GM12891 (cell line): Measurements from ENCODE around the gene GFOD1.

Source experiments
- POLR2A ChIP-seq: IDR thresholded peaks from 2 replicates; pipeline ENCODE4 v1.6.1; 2011; ENCODE audit warnings: low read depth, low read length, control low read depth
- POLR2AphosphoS5 ChIP-seq: IDR thresholded peaks from 2 replicates; pipeline ENCODE4 v1.6.1; 2011; ENCODE audit warnings: low read depth, low read length, control low read depth
- POU2F2 ChIP-seq: IDR thresholded peaks from 2 replicates; pipeline ENCODE4 v1.6.1; 2011; ENCODE audit warnings: low read depth, mild to moderate bottlenecking, control low read depth, low read length, moderate library complexity
- TAF1 ChIP-seq: IDR thresholded peaks from 2 replicates; pipeline ENCODE4 v1.6.1; 2011; ENCODE audit warnings: low read depth, low read length, control low read depth

DNA sequence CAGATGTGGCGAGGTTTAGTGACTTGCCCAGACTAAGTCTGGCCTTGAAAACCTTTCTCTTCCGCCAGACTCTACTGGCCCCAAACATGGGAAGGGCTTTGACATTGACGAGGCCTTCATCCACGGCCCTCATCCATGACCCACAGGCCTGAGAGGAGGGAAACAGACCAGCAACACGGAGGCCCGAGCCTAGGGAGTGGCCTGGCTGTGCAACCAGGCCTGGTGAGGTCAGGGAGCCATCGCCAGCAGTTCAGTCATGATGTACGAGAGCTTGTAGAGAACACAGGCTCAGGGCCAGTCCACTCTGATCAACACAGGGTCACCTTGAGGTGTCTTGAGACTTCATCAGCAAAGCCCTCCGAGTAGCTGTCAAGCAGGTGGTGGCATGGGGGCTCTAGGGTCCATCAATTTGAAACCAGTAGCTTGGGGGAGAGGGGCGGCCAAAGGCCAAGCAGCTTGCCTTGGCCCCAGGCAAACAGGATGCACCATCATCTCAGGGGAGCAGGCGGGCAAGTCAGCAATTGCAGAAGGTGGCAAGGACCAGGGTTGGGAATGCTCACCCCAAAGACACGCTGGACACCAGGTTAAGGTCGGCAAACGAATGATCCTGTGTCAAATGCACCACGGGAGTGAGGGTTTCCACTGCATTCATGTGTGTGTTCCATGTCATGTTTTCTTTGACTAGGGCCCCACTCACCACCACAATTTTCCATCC lies 36.1 kb downstream of the GFOD1 start:
- TF ChIP-seq TAF1 = no peak
- no peak for TF ChIP-seq POLR2A
- no peak for TF ChIP-seq POLR2AphosphoS5
- no peak for TF ChIP-seq POU2F2
